Measurements from ENCODE around the gene TRIM65. TPM values are rescaled to one million over a fixed set of nuclear protein-coding genes. Genes with fewer than 3 reads are reported as not detected.

TRIM65 gene
- total and polyA plus RNA-seq, 2 of the 13 experiments (the other 11 are each of a cell fraction or from before 2014, with no cell fraction given), result 10.3 to 22.4 TPM

DNA sequence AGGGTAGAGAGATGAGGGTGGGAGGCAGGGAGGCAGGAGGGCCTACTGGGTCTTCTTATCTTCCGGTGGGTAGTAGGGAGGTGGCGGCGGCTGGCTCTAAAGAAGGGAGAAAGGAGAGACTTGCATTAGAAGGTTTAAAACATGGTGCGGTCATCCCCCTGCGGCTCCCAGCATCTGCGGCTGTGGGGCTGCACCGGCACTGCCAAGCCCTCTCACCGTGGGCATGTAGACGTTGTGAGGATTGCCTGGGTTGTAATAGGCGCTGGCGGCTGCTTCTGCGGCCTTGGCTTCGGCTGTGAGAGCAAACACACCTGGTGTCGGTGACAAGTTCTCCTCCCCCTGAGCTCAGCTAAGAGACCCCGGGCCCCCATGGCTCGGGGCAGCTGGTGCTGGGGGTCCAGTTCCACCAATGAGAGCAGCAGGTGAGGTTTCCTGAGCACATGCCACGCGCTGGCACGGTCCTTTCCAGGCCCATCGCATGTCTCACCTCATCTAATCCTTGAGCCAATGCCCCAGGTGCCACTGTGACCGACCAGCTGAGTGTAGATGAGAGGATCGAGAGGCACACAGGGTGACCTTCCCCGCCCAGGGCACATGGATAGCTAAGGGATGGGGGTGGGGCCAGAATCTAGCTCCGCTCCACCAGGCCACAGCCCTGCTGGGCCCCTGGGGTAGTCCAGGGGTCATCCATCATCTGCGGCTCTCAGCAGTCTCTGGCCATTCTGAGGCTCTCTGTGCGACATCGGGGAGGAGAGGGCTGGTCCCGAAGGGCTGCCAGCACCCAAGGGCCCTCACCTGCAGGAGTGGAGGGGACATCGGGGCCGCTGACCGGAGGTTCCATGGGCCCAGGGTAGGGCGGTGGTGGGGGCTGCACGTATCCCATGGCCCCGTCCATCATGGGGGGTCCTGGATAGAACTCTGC is 49.8 kb downstream of the TRIM65 start (continued):
- TF ChIP-seq, protein P1, sequence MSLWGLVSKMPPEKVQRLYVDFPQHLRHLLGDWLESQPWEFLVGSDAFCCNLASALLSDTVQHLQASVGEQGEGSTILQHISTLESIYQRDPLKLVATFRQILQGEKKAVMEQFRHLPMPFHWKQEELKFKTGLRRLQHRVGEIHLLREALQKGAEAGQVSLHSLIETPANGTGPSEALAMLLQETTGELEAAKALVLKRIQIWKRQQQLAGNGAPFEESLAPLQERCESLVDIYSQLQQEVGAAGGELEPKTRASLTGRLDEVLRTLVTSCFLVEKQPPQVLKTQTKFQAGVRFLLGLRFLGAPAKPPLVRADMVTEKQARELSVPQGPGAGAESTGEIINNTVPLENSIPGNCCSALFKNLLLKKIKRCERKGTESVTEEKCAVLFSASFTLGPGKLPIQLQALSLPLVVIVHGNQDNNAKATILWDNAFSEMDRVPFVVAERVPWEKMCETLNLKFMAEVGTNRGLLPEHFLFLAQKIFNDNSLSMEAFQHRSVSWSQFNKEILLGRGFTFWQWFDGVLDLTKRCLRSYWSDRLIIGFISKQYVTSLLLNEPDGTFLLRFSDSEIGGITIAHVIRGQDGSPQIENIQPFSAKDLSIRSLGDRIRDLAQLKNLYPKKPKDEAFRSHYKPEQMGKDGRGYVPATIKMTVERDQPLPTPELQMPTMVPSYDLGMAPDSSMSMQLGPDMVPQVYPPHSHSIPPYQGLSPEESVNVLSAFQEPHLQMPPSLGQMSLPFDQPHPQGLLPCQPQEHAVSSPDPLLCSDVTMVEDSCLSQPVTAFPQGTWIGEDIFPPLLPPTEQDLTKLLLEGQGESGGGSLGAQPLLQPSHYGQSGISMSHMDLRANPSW (CRISPR knock-in tag; IDR thresholded peaks at IDR 0.05; ENCODE audit: borderline replicate concordance), result 0 out of 2 replicates have a peak, but pooled peaks have one; percentile 68
- TF ChIP-seq ZBTB38 (CRISPR knock-in tag; IDR thresholded peaks at IDR 0.05) (peak; percentile 88), NCOA5 (CRISPR knock-in tag; IDR thresholded peaks at IDR 0.05) (no peak), HDAC1 (CRISPR knock-in tag; IDR thresholded peaks at IDR 0.05) (peak; percentile 97), ZNF17 (CRISPR knock-in tag; IDR thresholded peaks at IDR 0.05) (no peak), ZNF556 (CRISPR knock-in tag; IDR thresholded peaks at IDR 0.05; ENCODE audit: borderline replicate concordance) (peak; percentile 94), ZBTB8A (CRISPR knock-in tag; IDR thresholded peaks at IDR 0.05; ENCODE audit: borderline replicate concordance, low read depth) (no peak), MTA1 (CRISPR knock-in tag; IDR thresholded peaks at IDR 0.05; ENCODE audit: borderline replicate concordance) (peak; percentile 99), ZNF709 (CRISPR knock-in tag; IDR thresholded peaks at IDR 0.05) (peak; percentile 80; the same call in 1 of the 2 replicates), CBX1 (IDR thresholded peaks at IDR 0.05; ENCODE audit: low read depth) (peak; percentile 96), SOX5 (CRISPR knock-in tag; IDR thresholded peaks at IDR 0.05; ENCODE audit: borderline replicate concordance) (peak; percentile 77), ZNF567 (CRISPR knock-in tag; IDR thresholded peaks at IDR 0.05; ENCODE audit: borderline replicate concordance) (no peak), MBD4 (IDR thresholded peaks at IDR 0.05; ENCODE audit: borderline replicate concordance, low read length) (no peak), TBP (CRISPR knock-in tag; IDR thresholded peaks at IDR 0.05) (no peak), ZNF883 (CRISPR knock-in tag; IDR thresholded peaks at IDR 0.05; ENCODE audit: not compliant biosample characterization) (no peak), RFXAP (CRISPR knock-in tag; IDR thresholded peaks at IDR 0.05; ENCODE audit: borderline replicate concordance) (peak; percentile 86), ATM (IDR thresholded peaks at IDR 0.05; ENCODE audit: borderline replicate concordance) (no peak), PAX8 (CRISPR knock-in tag; IDR thresholded peaks at IDR 0.05; ENCODE audit: borderline replicate concordance) (peak; percentile 46; the same call in 1 of the 2 replicates)
- TF ChIP-seq, protein P2, sequence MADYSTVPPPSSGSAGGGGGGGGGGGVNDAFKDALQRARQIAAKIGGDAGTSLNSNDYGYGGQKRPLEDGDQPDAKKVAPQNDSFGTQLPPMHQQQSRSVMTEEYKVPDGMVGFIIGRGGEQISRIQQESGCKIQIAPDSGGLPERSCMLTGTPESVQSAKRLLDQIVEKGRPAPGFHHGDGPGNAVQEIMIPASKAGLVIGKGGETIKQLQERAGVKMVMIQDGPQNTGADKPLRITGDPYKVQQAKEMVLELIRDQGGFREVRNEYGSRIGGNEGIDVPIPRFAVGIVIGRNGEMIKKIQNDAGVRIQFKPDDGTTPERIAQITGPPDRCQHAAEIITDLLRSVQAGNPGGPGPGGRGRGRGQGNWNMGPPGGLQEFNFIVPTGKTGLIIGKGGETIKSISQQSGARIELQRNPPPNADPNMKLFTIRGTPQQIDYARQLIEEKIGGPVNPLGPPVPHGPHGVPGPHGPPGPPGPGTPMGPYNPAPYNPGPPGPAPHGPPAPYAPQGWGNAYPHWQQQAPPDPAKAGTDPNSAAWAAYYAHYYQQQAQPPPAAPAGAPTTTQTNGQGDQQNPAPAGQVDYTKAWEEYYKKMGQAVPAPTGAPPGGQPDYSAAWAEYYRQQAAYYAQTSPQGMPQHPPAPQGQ (CRISPR knock-in tag; IDR thresholded peaks at IDR 0.05; ENCODE audit: borderline replicate concordance), result no peak
- TF ChIP-seq, protein P3, sequence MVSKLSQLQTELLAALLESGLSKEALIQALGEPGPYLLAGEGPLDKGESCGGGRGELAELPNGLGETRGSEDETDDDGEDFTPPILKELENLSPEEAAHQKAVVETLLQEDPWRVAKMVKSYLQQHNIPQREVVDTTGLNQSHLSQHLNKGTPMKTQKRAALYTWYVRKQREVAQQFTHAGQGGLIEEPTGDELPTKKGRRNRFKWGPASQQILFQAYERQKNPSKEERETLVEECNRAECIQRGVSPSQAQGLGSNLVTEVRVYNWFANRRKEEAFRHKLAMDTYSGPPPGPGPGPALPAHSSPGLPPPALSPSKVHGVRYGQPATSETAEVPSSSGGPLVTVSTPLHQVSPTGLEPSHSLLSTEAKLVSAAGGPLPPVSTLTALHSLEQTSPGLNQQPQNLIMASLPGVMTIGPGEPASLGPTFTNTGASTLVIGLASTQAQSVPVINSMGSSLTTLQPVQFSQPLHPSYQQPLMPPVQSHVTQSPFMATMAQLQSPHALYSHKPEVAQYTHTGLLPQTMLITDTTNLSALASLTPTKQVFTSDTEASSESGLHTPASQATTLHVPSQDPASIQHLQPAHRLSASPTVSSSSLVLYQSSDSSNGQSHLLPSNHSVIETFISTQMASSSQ (IDR thresholded peaks at IDR 0.05; ENCODE audit: low read depth), result no peak
- TF ChIP-seq, protein P3 (CRISPR knock-in tag; IDR thresholded peaks at IDR 0.05; ENCODE audit: borderline replicate concordance), result peak; percentile 90

Measured in HepG2 (cell line).